Measurements from ENCODE around the gene CLDND1.

The CLDND1 gene

GRCh38 chr3:98513091-98513511 is 9.6 kb downstream of the CLDND1 start:
- DNase-seq = no peak

GRCh38 chr3:98512576-98512975 is 10.1 kb downstream of the CLDND1 start:
- no peak for DNase-seq

GRCh38 chr3:98508582-98508981 is 14.1 kb downstream of the CLDND1 start:
- DNase-seq = no peak

GRCh38 chr3:98504539-98504938 is 18.2 kb downstream of the CLDND1 start:
- DNase-seq = no peak

GRCh38 chr3:98501863-98502576 is 20.7 kb downstream of the CLDND1 start:
- DNase-seq = no peak

GRCh38 chr3:98501270-98501669 is 21.4 kb downstream of the CLDND1 start:
- DNase-seq = no peak

- no peak for DNase-seq
These were observed 22.7 kb downstream of the CLDND1 start for GRCh38 chr3:98500019-98500418.

GRCh38 chr3:98497381-98497780 is 25.3 kb downstream of the CLDND1 start, which contains the start of gene OR5K2:
TSS of gene OR5K2 (plus strand) at chr3:98497681. CDS start at chr3:98497681, 0 bp downstream.
- DNase-seq = no peak

- no peak for DNase-seq
These were observed 39.1 kb downstream of the CLDND1 start for GRCh38 chr3:98483626-98484025.

- no peak for DNase-seq
These were observed 39.8 kb downstream of the CLDND1 start for GRCh38 chr3:98482717-98483482.

All from NCI-H1436 (cell line).